Fibroblast of the aortic adventitia (primary cell): ENCODE results near the gene OR52B2. TPM values are rescaled to one million over a fixed set of nuclear protein-coding genes. Genes with fewer than 3 reads are reported as not detected.

ENCODE experiments used
- DNase-seq: peaks from one replicate; pipeline ENCODE4 v3.0.0-alpha.2; 2010; ENCODE audit warnings: low read depth
- H3K4me3 ChIP-seq: 2 replicates; pipeline ENCODE4 v1.5.1; 2011; ENCODE audit warnings: low read depth, mild to moderate bottlenecking, control low read depth, low read length, moderate library complexity
- CTCF ChIP-seq: IDR thresholded peaks from 2 replicates; pipeline ENCODE4 v1.5.1; 2011; ENCODE audit warnings: mild to moderate bottlenecking, low read length, control low read depth, inconsistent platforms; ENCODE audit not compliant: insufficient read depth
- total RNA-seq: library from RNA; depleted of rRNA; stranded (reverse); fragments of >200 nt; gene quantifications from 2 replicates; pipeline ENCODE4 v1.2.3, GENCODE V29; 2012; ENCODE audit warnings: low replicate concordance

Gene OR52B2
- not detected in 2 replicates for total RNA-seq

GRCh38 chr11:6170226-6170625 is at the start of gene OR52B2:
TSS of gene OR52B2 (minus strand) at chr11:6170326. CDS start at chr11:6170326, 0 bp downstream.
- no peak for TF ChIP-seq CTCF
- no peak for DNase-seq
- H3K4me3 ChIP-seq, result no peak within 1 kb of the TSS

DNA sequence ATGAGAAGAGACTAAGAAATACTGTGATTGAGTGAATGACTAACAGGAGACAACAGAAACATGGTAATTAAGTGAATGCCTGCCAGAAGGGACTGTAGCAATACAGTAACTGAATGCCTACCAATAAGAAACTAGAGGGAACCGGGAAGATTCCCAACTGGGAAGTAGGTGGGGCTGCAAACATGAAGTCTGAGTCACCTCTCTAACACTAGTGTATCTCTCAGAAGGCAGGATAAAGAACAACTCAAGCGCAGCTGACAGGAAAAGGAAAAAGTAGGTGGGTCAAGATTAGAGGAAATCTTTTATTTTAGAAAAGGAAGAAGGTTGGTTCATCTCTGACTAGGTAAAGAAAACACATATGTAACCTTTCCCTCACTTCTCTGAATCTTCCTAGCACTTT is 49.2 kb upstream of the OR52B2 start:
- no peak overlapping the region for H3K4me3 ChIP-seq
- peak; percentile 93 for DNase-seq
- TF ChIP-seq CTCF, result no peak

DNA sequence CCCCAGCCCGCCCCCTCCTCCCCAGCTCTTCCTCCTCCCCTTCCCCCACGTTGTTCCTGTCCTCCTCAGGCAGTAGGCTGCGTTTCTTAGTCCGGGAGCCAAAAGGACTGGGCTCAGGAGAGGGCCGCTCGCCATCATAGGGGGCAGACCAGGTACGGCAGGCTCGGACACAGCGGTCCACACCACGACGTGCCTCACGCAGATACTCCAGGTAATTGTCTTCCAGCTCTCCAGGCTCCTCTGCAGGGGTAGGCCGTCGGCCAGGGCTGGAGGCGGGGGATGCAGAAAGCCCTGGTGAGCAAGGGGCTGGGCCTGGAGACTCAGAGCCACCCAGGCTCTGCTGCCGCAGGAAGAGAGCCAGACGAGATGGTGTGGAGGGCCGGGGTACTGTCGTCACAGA is 47.6 kb upstream of the OR52B2 start:
- TF ChIP-seq CTCF, result no peak
- no peak overlapping the region for H3K4me3 ChIP-seq
- DNase-seq, result no peak

DNA sequence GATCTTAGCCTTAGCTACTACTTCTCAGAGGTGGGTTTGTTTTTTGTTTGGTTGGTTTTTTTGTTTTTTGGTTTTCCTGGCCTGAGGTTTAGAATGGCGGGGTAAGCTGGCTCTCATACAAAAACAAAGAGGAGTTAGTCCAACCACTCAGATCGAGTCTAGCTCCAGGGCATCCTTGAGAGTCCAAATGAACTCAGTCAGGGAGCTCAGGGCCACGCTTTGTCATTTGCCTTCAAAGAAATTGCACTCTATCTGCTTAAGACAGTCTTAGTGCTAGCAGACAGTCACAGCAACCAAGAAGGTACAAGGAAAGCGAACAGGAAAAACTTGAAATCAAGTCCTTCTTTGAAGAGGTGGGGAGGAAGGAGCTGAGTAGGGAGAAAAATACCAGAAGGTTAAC is 46.4 kb upstream of the OR52B2 start:
- no peak for TF ChIP-seq CTCF
- DNase-seq, result no peak
- H3K4me3 ChIP-seq, result no peak overlapping the region

- H3K4me3 ChIP-seq, result no peak overlapping the region
- TF ChIP-seq CTCF, result no peak
- DNase-seq, result no peak
These were observed 44.4 kb upstream of the OR52B2 start for GRCh38 chr11:6214530-6214929.

DNA sequence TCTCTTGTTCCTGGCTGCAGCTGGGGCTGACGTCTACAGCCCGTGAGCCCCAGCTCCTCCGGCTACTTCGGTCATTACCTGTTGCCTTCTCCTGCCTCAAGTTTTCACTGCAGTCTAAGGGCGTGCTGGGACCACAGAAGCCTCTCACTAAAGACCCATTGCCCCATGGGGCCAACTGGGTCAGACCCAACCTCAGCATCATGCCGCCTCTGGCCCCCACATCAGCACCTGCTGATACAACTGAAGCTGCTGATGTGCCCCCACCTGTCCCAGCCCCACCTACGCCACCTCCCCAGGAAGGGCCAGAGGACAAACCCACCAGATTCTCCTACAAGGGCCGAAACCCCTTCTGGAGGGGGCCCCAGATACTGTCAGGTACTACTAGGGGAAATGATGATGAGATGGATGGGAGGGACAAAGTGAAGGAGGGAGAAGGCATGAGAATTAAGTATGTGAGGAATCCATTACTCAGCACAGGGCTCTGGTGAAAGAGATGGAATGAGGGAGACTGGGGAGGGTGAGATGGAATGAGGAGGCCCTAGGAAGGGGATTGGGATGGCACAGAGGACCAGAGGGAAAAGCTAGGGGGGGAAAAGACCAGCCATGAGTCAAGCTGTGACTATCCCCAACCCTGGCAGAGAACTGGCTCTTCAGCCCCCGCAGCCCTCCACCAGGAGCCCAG is 40.3 kb upstream of the OR52B2 start:
- TF ChIP-seq CTCF, result no peak
- no peak for DNase-seq

GRCh38 chr11:6209801-6210200 is 39.7 kb upstream of the OR52B2 start:
- no peak for DNase-seq
- no peak for TF ChIP-seq CTCF
- no peak overlapping the region for H3K4me3 ChIP-seq

More for the DNA sequence above, 40.3 kb upstream of the OR52B2 start:
- H3K4me3 ChIP-seq, result no peak overlapping the region
